Melanocyte of skin (primary cell): ENCODE results near the gene GMPS. TPM values are rescaled to one million over a fixed set of nuclear protein-coding genes. Genes with fewer than 3 reads are reported as not detected.

Experiments used
- total RNA-seq, 2 donors: library from RNA; depleted of rRNA; stranded (reverse); fragments of >200 nt; gene quantifications; 2 replicates each; pipeline ENCODE4 v1.2.3, GENCODE V29; 2012

GMPS gene
- total RNA-seq, result 10 to 100 TPM; 39.6 to 66.6 TPM

GRCh38 chr3:155870133-155870944 is at the start of gene GMPS:
Gene GMPS (plus strand): TSS chr3:155870650. CDS start chr3:155870871, 221 bp downstream.

DNA sequence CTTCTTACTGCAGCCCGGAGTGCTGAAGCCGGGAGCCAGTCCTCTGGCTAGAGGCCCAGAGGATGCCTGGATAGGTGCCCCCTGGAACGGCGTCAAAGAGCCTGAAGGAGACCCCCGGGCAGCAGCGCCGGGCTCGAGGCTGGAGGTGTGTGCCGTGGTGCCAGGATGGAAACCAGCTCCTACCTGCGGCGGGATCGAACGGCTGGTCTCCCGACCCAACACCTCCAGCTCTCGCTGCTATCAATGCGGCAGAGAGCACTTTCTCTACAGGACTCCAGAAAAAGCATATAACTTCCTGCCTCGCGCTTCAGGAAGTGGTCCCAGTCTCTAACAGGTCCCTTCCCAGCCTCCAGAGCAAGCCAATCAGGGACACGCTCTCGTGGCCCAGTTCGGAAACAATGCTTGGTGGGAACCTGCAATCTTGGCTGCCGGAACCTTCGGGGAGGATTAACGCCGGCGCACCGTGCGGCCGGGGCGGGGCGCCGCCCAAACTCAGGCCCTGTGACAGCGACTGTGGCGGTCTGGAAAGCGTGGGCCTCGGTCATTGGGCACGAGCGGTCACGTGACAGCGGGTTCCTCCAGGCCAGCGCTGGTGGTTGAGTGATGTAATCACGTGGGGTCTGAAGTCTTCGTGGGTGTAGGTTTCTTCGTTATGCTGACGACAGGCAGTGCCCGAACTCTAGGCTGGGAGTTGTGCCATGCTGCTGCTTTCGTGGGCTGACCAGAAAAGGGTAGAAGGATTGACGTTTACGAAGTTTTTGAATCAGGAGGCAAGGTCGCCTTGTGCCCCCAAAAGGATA is 16.1 kb upstream of the GMPS start, which contains the start of gene SLC33A1:
Gene SLC33A1 (minus strand): TSS at position 287 of the 800 bp plus-strand sequence. CDS start 430 bp downstream, outside the sequence.

Other genes with a start within 250 kb of the GMPS start
- gene PLCH1, start 125.6 kb upstream of the GMPS start, total RNA-seq, result 1 to 10 TPM in 1 of 2 donors, under 1 TPM in 1; 1.00 to 2.1 TPM
- gene C3orf33, start 64.4 kb upstream of the GMPS start, total RNA-seq, result 1 to 10 TPM; 3.3 to 3.8 TPM
- gene SLC33A1, start 16.2 kb upstream of the GMPS start, total RNA-seq, result 10 to 100 TPM; 35.0 to 37.9 TPM
- gene KCNAB1, start 249.9 kb downstream of the GMPS start, total RNA-seq, result 1 to 10 TPM in 1 of 2 donors, under 1 TPM in 1; 0.33 to 1.0 TPM